DND-41 (cell line): ENCODE results near the gene SLC12A4.

Experiments
- ATAC-seq: fragments of 200-7000 bp; cut with Tn5 transposase; 3 replicates; pipeline ENCODE4 v1.9.1; 2021; ENCODE audit warnings: low read depth; ENCODE audit not compliant: insufficient read depth
- DNase-seq: peaks from one replicate; pipeline ENCODE4 v3.0.0-alpha.2; 2020
- H2AFZ ChIP-seq: 2 replicates; pipeline ENCODE4 v1.6.0; 2012; ENCODE audit warnings: low read depth, low read length
- H3K27ac ChIP-seq: 2 replicates; pipeline ENCODE4 v1.5.1; 2012; ENCODE audit warnings: low read length, inconsistent platforms
- H3K27me3 ChIP-seq: fragments of 200-600 bp; sonication (generic); 2 replicates; pipeline ENCODE4 v1.6.0; 2012; ENCODE audit warnings: low read length, mild to moderate bottlenecking, inconsistent platforms; ENCODE audit not compliant: insufficient read depth, poor library complexity
- H3K36me3 ChIP-seq: 2 replicates; pipeline ENCODE4 v1.5.1; 2012; ENCODE audit warnings: low read length, inconsistent platforms; ENCODE audit not compliant: insufficient read depth
- H3K4me1 ChIP-seq: 2 replicates; pipeline ENCODE4 v1.5.1; 2012; ENCODE audit warnings: mild to moderate bottlenecking, low read length; ENCODE audit not compliant: insufficient read depth
- H3K4me2 ChIP-seq: 2 replicates; pipeline ENCODE4 v1.6.0; 2012; ENCODE audit warnings: mild to moderate bottlenecking, moderate library complexity, low read length, inconsistent platforms; ENCODE audit not compliant: insufficient read depth
- H3K4me3 ChIP-seq, 2 experiments: fragments of 200-600 bp in 1 of 2; shearing (Covaris generic) in 1 of 2; 2 replicates each; pipeline ENCODE4 v1.5.1; 2012 to 2016; ENCODE audit warnings: inconsistent platforms in 2 of 2, low read length in 2 of 2, mild to moderate bottlenecking in 2 of 2, low read depth in 1 of 2, moderate library complexity in 1 of 2
- H3K79me2 ChIP-seq: 2 replicates; pipeline ENCODE4 v1.6.0; 2012; ENCODE audit warnings: low read length, inconsistent platforms; ENCODE audit not compliant: insufficient read depth
- H3K9ac ChIP-seq: 2 replicates; pipeline ENCODE4 v1.6.0; 2012; ENCODE audit warnings: low read depth, mild to moderate bottlenecking, inconsistent platforms, low read length, moderate library complexity
- H3K9me3 ChIP-seq: 2 replicates; pipeline ENCODE4 v1.5.1; 2012; ENCODE audit warnings: low read length, moderate library complexity, mild to moderate bottlenecking, inconsistent platforms; ENCODE audit not compliant: insufficient read depth, severe bottlenecking
- H4K20me1 ChIP-seq: 2 replicates; pipeline ENCODE4 v1.6.0; 2012; ENCODE audit warnings: low read length; ENCODE audit not compliant: insufficient read depth
- EZH2 ChIP-seq: IDR thresholded peaks from 3 replicates; pipeline ENCODE4 v1.6.1; 2012; ENCODE audit warnings: borderline replicate concordance, low read depth, mild to moderate bottlenecking, moderate library complexity, low read length, inconsistent platforms; ENCODE audit not compliant: severe bottlenecking
- TF ChIP-seq, protein P1 (sequence below): IDR thresholded peaks from 2 replicates; pipeline ENCODE4 v1.5.1; 2012; ENCODE audit warnings: borderline replicate concordance, low read length, moderate library complexity, mild to moderate bottlenecking; ENCODE audit not compliant: poor library complexity, severe bottlenecking; ENCODE audit errors: extremely low read depth

Gene SLC12A4

DNA sequence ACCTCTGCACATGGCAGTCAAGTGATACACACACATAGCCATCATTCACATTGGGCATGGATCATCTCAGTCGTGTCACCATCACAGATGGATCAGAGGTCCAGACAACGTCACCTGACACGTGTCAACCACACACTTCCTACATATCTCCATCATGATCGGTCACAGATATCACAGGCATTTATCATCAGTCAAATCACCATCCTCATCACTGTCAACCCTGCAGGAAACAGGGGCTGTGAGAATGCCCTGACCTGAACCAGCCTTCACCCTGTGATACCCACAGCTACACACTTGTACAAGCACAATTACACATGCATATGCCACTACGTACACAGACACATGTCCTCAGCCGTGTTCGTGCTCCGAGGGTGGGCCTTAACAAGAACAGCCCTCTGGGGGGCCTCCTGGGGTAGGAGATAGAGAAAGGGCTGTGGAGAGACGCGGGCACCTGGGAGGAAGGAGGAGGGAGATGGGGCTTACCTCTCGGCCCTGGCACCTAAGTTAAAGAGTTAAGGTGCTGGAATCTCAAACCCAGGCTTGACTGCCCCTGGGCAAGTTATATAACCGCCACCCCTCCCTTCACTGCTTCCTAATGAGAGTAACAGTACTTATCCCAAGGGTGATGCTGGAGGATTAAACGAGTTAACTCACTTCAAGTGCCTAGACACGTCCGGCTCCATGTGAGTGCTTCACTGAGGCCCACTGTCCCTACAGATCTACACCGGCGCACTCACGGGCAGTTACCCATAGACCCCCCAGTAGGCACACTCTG lies 1.1 kb downstream of the SLC12A4 start:
- peaks cover 19% of the 10 kb centered on the region for H4K20me1 ChIP-seq
- peaks cover 13% of the 10 kb centered on the region; the same call in 1 of the 2 replicates for H3K79me2 ChIP-seq
- H3K9me3 ChIP-seq, result no peaks in the 10 kb centered on the region
- H3K27me3 ChIP-seq, result no peaks in the 10 kb centered on the region
- peak overlapping the region; percentile 82 for H2AFZ ChIP-seq
- H3K4me2 ChIP-seq, result peak overlapping the region; percentile 83
- H3K36me3 ChIP-seq, result peaks cover 13% of the 10 kb centered on the region; the same call in 1 of the 2 replicates
- H3K4me3 ChIP-seq, result peak overlapping the region; percentile 64 to 65
- DNase-seq (peak; percentile 32), ATAC-seq (0 out of 3 replicates have a peak, but pooled peaks have one; percentile 0)
- H3K27ac ChIP-seq, result peak overlapping the region; percentile 55
- peak overlapping the region; percentile 81 for H3K9ac ChIP-seq
- TF ChIP-seq EZH2, result no peak
- TF ChIP-seq, protein P1, sequence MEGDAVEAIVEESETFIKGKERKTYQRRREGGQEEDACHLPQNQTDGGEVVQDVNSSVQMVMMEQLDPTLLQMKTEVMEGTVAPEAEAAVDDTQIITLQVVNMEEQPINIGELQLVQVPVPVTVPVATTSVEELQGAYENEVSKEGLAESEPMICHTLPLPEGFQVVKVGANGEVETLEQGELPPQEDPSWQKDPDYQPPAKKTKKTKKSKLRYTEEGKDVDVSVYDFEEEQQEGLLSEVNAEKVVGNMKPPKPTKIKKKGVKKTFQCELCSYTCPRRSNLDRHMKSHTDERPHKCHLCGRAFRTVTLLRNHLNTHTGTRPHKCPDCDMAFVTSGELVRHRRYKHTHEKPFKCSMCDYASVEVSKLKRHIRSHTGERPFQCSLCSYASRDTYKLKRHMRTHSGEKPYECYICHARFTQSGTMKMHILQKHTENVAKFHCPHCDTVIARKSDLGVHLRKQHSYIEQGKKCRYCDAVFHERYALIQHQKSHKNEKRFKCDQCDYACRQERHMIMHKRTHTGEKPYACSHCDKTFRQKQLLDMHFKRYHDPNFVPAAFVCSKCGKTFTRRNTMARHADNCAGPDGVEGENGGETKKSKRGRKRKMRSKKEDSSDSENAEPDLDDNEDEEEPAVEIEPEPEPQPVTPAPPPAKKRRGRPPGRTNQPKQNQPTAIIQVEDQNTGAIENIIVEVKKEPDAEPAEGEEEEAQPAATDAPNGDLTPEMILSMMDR, result peak; percentile 38
- peaks cover 26% of the 10 kb centered on the region for H3K4me1 ChIP-seq

DNA sequence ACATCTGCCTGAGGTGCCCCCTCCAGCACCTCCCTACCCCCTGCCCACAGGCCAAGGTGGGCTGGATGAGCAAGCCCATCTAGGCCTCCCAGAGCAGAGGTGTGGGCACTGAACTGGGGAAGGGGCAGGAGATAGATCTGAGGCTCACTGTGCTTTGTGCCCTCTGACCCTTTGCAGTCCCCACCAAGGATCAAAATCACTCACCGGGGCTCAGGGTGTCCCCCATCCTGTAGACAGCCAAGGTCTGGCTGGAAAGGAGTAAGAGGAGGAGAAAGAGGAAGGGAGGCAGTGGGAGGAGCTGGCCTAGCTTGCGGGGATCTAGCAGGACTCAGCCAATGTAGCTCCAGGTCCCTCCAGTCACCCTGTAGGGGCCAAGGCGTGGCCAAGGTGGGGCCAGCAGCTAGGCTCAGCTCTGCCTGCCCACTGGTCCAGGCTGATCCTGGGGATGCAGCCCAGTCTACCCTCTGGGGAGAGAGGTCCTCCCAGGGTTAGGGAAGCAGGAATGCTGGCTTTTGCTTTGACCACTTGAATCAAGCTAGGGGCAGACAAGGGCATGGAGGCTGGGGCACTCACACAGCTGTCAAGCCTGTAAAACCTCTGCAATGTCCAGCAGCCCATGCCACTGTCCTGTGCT lies 1.8 kb downstream of the SLC12A4 start:
- DNase-seq, result no peak

DNA sequence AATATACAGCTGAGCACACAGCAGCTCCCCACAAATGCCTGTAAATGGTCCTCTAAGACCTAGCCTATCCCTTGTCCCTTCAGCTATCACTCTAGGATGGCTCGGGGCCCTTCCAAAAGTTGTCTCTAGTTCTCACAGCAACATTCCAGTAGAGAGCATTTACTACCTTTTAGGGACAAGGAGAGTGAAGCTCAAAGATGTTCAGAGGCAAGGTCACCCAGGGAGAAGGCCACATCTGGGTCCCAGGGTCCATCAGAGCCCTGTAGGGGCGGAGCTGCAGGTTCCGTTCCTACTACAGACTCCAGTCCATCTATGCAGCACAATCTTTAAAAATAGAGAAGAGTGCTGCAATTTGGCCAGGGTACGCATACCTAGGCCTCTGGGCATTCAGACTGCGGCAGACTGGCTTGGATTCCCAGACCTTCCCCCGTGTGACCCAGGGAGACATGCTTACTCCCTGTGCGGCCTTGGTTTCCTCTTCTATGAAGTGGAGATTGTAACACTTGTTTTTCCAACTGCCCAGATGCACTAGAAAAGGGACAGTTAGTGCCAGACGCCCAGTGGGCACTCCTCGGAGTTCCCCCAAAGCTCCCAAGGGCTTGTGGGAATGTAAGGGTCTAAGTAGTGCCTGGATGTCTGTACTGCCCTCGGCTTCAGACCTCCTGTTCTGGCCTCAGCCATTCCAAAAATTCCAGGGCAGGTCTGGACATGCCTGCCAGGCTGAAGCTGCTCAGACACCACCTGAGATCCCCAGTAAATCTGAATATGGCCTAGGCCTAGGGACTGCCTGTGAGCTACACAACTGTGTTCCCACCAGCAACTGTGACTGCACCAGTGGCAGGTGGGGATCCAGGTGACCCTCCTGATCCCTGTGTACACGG lies 2.5 kb downstream of the SLC12A4 start:
- no peak overlapping the region for H2AFZ ChIP-seq
- TF ChIP-seq, protein P1, result no peak
- TF ChIP-seq EZH2, result no peak
- peaks cover 26% of the 10 kb centered on the region for H3K4me1 ChIP-seq
- DNase-seq, result no peak
- peaks cover 19% of the 10 kb centered on the region for H4K20me1 ChIP-seq
- H3K27me3 ChIP-seq, result no peaks in the 10 kb centered on the region
- H3K36me3 ChIP-seq, result peaks cover 27% of the 10 kb centered on the region
- no peak overlapping the region for H3K27ac ChIP-seq
- peak overlapping the region; percentile 83; the same call in 1 of the 2 replicates for H3K4me2 ChIP-seq
- ATAC-seq, result no peak
- no peak overlapping the region for H3K4me3 ChIP-seq
- no peaks in the 10 kb centered on the region for H3K9me3 ChIP-seq
- H3K9ac ChIP-seq, result peak overlapping the region; percentile 11
- H3K79me2 ChIP-seq, result peaks cover 13% of the 10 kb centered on the region; the same call in 1 of the 2 replicates

More for the DNA sequence above, 1.8 kb downstream of the SLC12A4 start:
- Histone ChIP-seq H3K27ac (no peak overlapping the region), H3K27me3 (no peaks in the 10 kb centered on the region), H4K20me1 (peaks cover 19% of the 10 kb centered on the region), H2AFZ (no peak overlapping the region), H3K4me1 (peaks cover 26% of the 10 kb centered on the region), H3K36me3 (peaks cover 20% of the 10 kb centered on the region), H3K4me2 (peak overlapping the region; percentile 83), H3K9ac (peak overlapping the region; percentile 81; the same call in 1 of the 2 replicates), H3K79me2 (peaks cover 13% of the 10 kb centered on the region; the same call in 1 of the 2 replicates), H3K9me3 (no peaks in the 10 kb centered on the region), H3K4me3 (peak overlapping the region in 1 of 2 experiments; percentile 65; a peak in 2 of 4 replicates)
- TF ChIP-seq EZH2, result no peak
- TF ChIP-seq, protein P1, result no peak
- ATAC-seq, result no peak
